A673 (cell line): ENCODE measurements around the gene DNAJA4. TPM values are rescaled to one million over a fixed set of nuclear protein-coding genes. Genes with fewer than 3 reads are reported as not detected.

ENCODE experiments used
- BruUV-seq: library from RNA; stranded (reverse); fragments of 400-500 nt; replicated peaks from 2 replicates; lab custom pipeline; 2021; lab: Mats Ljungman, UMichigan
- CTCF ChIA-PET: fragments of 300-600 bp; sonication (Branson Sonifier 250); formaldehyde crosslinking; loops from one replicate; lab custom pipeline; 2022; ENCODE audit warnings: antibody characterized with exemption; lab: Charles Lee
- POLR2A ChIA-PET: fragments of 300-600 bp; sonication (Branson Sonifier 250); formaldehyde crosslinking; loops from one replicate; lab custom pipeline; 2022; ENCODE audit warnings: antibody characterized with exemption; ENCODE audit not compliant: low non-redundant PET; lab: Charles Lee
- DNase-seq: peaks from one replicate; pipeline ENCODE4 v3.0.0-alpha.2; 2015; ENCODE audit warnings: low spot score
- H3K27ac ChIP-seq: fragments of 200-600 bp; sonication (generic); 2 replicates; pipeline ENCODE4 v1.5.1; 2016; ENCODE audit warnings: mixed run types, low read depth, mild to moderate bottlenecking, mixed read lengths, antibody characterized with exemption, low read length; ENCODE audit not compliant: poor library complexity, severe bottlenecking
- H3K27me3 ChIP-seq: fragments of 200-600 bp; sonication (generic); replicated peaks from 2 replicates; pipeline ENCODE4 v1.6.1; 2017; ENCODE audit warnings: mixed run types, low read depth, mild to moderate bottlenecking, mixed read lengths, antibody characterized with exemption, low read length; ENCODE audit not compliant: insufficient read depth, poor library complexity
- H3K36me3 ChIP-seq: fragments of 200-600 bp; sonication (generic); 2 replicates; pipeline ENCODE4 v1.6.1; 2016; ENCODE audit warnings: mixed run types, mild to moderate bottlenecking, mixed read lengths, antibody characterized with exemption, low read length; ENCODE audit not compliant: insufficient read depth, poor library complexity, severe bottlenecking
- H3K4me1 ChIP-seq: fragments of 200-600 bp; sonication (generic); 2 replicates; pipeline ENCODE4 v1.6.1; 2017; ENCODE audit warnings: mixed run types, mild to moderate bottlenecking, mixed read lengths, antibody characterized with exemption, low read length; ENCODE audit not compliant: insufficient read depth, poor library complexity, severe bottlenecking
- H3K4me3 ChIP-seq: fragments of 200-600 bp; sonication (generic); 2 replicates; pipeline ENCODE4 v1.5.1; 2016; ENCODE audit warnings: low read depth, mixed run types, mild to moderate bottlenecking, mixed read lengths, low read length; ENCODE audit not compliant: poor library complexity, severe bottlenecking
- H3K9me3 ChIP-seq: fragments of 200-600 bp; sonication (generic); 2 replicates; pipeline ENCODE4 v1.6.1; 2016; ENCODE audit warnings: mixed run types, low read depth, mild to moderate bottlenecking, mixed read lengths, antibody characterized with exemption, low read length; ENCODE audit not compliant: poor library complexity, severe bottlenecking
- CTCF ChIP-seq: fragments of 300-800, 200-600 bp; sonication (generic); conservative IDR thresholded peaks from 2 replicates; pipeline ENCODE4 v1.5.1; 2017; ENCODE audit warnings: low read depth, mild to moderate bottlenecking, antibody characterized with exemption, low read length, moderate library complexity, mixed read lengths
- EZH2 ChIP-seq: fragments of 200-600 bp; sonication (generic); IDR thresholded peaks from 2 replicates; pipeline ENCODE4 v1.6.1; 2017; ENCODE audit warnings: borderline replicate concordance, low read depth, mild to moderate bottlenecking, mixed read lengths, antibody characterized with exemption, low read length; ENCODE audit not compliant: poor library complexity, severe bottlenecking
- intact Hi-C: fragments of 100-400 bp; cut with micrococcal nuclease; formaldehyde crosslinking; loops from one replicate; pipeline ENCODE4 v1.10.0; 2022; ENCODE audit not compliant: unreplicated experiment
- total RNA-seq: library from RNA; stranded (reverse); gene quantifications from 2 replicates; pipeline ENCODE4 v1.2.3, GENCODE V29; 2021

Gene DNAJA4
- total RNA-seq, 1 experiment from 2014 or later = 15.7 TPM

DNA sequence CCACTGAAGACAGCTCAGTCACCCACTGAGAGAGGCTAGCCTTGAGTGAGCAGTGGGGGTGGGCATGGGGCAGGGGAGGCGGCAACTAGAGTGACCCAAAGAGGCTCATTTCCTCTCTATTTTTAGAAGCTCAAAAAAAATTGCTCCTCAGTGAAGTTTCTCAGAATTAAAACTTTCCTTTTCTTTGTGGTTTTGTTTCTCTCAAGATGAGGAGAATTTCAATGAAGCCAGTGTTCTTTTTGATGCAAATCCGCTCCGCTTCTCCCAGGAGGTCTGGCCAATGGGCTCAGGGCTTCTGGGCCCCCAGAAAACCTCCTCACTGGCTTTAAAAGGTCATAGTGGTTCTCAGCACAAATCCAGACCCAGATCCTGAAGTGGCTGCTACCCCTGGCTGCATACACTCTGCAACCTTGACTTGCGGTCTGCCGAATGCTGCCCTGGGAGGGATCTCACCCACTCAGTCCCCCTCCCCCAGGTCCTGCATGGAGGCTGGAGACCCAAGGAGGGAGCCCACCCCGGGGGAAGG, 29.8 kb upstream of the DNAJA4 start, which contains the start of gene ACSBG1:
Gene ACSBG1 (minus strand): TSS at position 51 of the 526 bp plus-strand sequence. CDS start 64 bp downstream, outside the sequence.
- TF ChIP-seq EZH2 = no peak
- TF ChIP-seq CTCF = no peak
- Histone ChIP-seq H3K4me3 (no peak within 1 kb of the TSS), H3K36me3 (no peaks in the 10 kb centered on the region), H3K27ac (no peak within 1 kb of the TSS), H3K27me3 (no peaks in the 10 kb centered on the region), H3K4me1 (no peaks in the 10 kb centered on the region), H3K9me3 (no peaks in the 10 kb centered on the region)
- no TSS peak for BruUV-seq
- intact Hi-C loops = no loop called here
- POLR2A ChIA-PET = no interaction called here
- no peak for DNase-seq
- CTCF ChIA-PET = interaction anchor here (0.6 kb wide), 1 partner anchor 26 kb away, joined by 3 read pairs; no protein-coding TSS in a partner anchor

DNA sequence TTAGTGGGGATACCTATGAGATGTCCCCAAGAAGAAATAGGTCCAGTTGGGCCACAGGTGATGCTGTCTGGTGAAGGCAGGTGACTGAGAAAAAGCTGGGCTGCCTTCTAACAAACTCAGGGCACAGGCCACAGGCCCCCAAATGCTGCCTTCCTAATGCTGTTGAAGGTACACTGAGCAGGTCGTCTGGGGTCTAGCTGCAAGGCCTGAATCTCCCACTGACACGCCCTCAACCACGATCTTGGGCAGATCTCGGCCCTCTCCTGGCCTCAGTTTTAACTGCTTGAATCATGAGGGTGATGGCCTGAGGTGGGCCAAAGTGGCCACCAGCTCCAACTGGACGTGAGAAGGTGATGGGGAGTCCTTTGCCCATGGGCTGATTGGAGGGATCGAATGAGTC, 27.9 kb upstream of the DNAJA4 start:
- H3K36me3 ChIP-seq = no peaks in the 10 kb centered on the region
- H3K9me3 ChIP-seq = no peaks in the 10 kb centered on the region
- DNase-seq = no peak
- H3K4me1 ChIP-seq = no peaks in the 10 kb centered on the region
- intact Hi-C loops = no loop called here
- CTCF ChIA-PET = no interaction called here
- no peak overlapping the region for H3K4me3 ChIP-seq
- no peaks in the 10 kb centered on the region for H3K27me3 ChIP-seq
- no TSS peak for BruUV-seq
- TF ChIP-seq EZH2 (no peak), CTCF (no peak)
- no peak overlapping the region for H3K27ac ChIP-seq
- POLR2A ChIA-PET = no interaction called here

DNA sequence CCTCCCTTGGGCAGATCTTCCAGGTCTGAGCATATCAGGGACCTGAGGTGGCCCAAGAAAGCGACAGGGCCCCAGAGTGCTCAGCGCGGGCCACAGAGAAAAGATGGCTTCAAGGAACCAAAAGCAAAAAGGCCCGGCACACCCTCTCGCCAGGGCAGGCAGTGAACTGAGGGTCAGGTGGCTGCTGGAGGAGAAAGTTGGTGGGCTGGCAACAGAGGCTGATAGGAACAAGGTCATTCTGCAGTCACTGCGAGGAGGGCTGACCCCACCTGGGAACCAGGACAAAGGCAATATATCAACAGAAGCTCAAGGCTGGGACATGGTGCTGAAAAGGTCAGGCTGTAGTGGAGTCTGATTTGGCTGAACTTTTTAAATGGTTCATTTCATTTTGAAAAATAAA, 27.2 kb upstream of the DNAJA4 start:
- DNase-seq = no peak
- Histone ChIP-seq H3K4me1 (no peaks in the 10 kb centered on the region), H3K27ac (no peak overlapping the region), H3K4me3 (no peak overlapping the region), H3K9me3 (no peaks in the 10 kb centered on the region), H3K36me3 (no peaks in the 10 kb centered on the region), H3K27me3 (no peaks in the 10 kb centered on the region)
- TF ChIP-seq EZH2 (no peak), CTCF (no peak)
- POLR2A ChIA-PET = interaction anchor here (0.6 kb wide), 1 partner anchor 175 kb away, joined by 4 read pairs; no protein-coding TSS in a partner anchor
- no TSS peak for BruUV-seq
- intact Hi-C loops = no loop called here
- CTCF ChIA-PET = no interaction called here
